NCI-H2196 (cell line): ENCODE data around the gene NCBP2L.

Source experiments
- DNase-seq: peaks from one replicate; lab custom pipeline; 2025; ENCODE audit not compliant: unreplicated experiment; lab: John Stamatoyannopoulos, UW

The NCBP2L gene

GRCh38 chrX:107777536-107777832 is at the start of gene NCBP2L:
NCBP2L (plus strand) TSS chrX:107777733; CDS start chrX:107794221, 16,488 bp downstream.
- no peak for DNase-seq

GRCh38 chrX:107728371-107729099 is 49.0 kb upstream of the NCBP2L start:
- DNase-seq: no peak

GRCh38 chrX:107729558-107730297 is 47.8 kb upstream of the NCBP2L start:
- no peak for DNase-seq

GRCh38 chrX:107730298-107730655 is 47.3 kb upstream of the NCBP2L start:
- no peak for DNase-seq

GRCh38 chrX:107730991-107731766 is 46.4 kb upstream of the NCBP2L start:
- DNase-seq: no peak

- DNase-seq: peak; percentile 82
Observed at GRCh38 chrX:107731831-107732502, 45.6 kb upstream of the NCBP2L start.

- DNase-seq: no peak
Observed at GRCh38 chrX:107733686-107734085, 43.8 kb upstream of the NCBP2L start.

GRCh38 chrX:107734646-107735045 is 42.9 kb upstream of the NCBP2L start:
- no peak for DNase-seq

GRCh38 chrX:107736781-107737531 is 40.6 kb upstream of the NCBP2L start:
- DNase-seq: no peak

- DNase-seq: no peak
Observed at GRCh38 chrX:107738272-107738671, 39.3 kb upstream of the NCBP2L start.

- DNase-seq: no peak
Observed at GRCh38 chrX:107738768-107739167, 38.8 kb upstream of the NCBP2L start.

- DNase-seq: no peak
Observed at GRCh38 chrX:107739541-107739940, 38.0 kb upstream of the NCBP2L start.

GRCh38 chrX:107741404-107741790 is 36.1 kb upstream of the NCBP2L start:
- DNase-seq: no peak

GRCh38 chrX:107742700-107743191 is 34.8 kb upstream of the NCBP2L start:
- no peak for DNase-seq

- no peak for DNase-seq
Observed at GRCh38 chrX:107743995-107744394, 33.5 kb upstream of the NCBP2L start.

- DNase-seq: no peak
Observed at GRCh38 chrX:107744868-107745267, 32.7 kb upstream of the NCBP2L start.

- DNase-seq: peak; percentile 6
Observed at GRCh38 chrX:107747596-107748161, 29.9 kb upstream of the NCBP2L start.

- DNase-seq: no peak
Observed at GRCh38 chrX:107748506-107748905, 29.0 kb upstream of the NCBP2L start.

GRCh38 chrX:107750263-107750662 is 27.3 kb upstream of the NCBP2L start:
- no peak for DNase-seq

- DNase-seq: no peak
Observed at GRCh38 chrX:107750861-107751445, 26.6 kb upstream of the NCBP2L start.
